H9 (cell line): ENCODE results near the gene SETBP1. TPM values are rescaled to one million over a fixed set of nuclear protein-coding genes. Genes with fewer than 3 reads are reported as not detected.

Source experiments
- DNase-seq: peaks from one replicate; pipeline ENCODE4 v3.0.0-alpha.2; 2017
- H2AFZ ChIP-seq: one replicate; pipeline ENCODE4 v1.6.1; 2013; ENCODE audit warnings: mild to moderate bottlenecking, low read length, control low read depth, moderate library complexity
- H2AK5ac ChIP-seq: 2 replicates; pipeline ENCODE4 v1.6.1; 2013; ENCODE audit warnings: low read length, control low read depth, mixed read lengths; ENCODE audit not compliant: insufficient read length
- H2BK120ac ChIP-seq: one replicate; pipeline ENCODE4 v1.6.1; 2013; ENCODE audit warnings: low read depth, mild to moderate bottlenecking, low read length, control low read depth, inconsistent platforms; ENCODE audit not compliant: poor library complexity, severe bottlenecking
- H2BK12ac ChIP-seq: 2 replicates; pipeline ENCODE4 v1.6.1; 2013; ENCODE audit warnings: low read length, control low read depth, mixed read lengths, low read depth; ENCODE audit not compliant: insufficient read length
- H2BK15ac ChIP-seq: 2 replicates; pipeline ENCODE4 v1.6.1; 2013; ENCODE audit warnings: low read depth, low read length, control low read depth
- H2BK20ac ChIP-seq: one replicate; pipeline ENCODE4 v1.6.1; 2013; ENCODE audit warnings: low read depth, mild to moderate bottlenecking, low read length, control low read depth, inconsistent platforms; ENCODE audit not compliant: poor library complexity, severe bottlenecking
- H2BK5ac ChIP-seq: 2 replicates; pipeline ENCODE4 v1.6.1; 2013; ENCODE audit warnings: low read length, control low read depth, mixed read lengths; ENCODE audit not compliant: insufficient read length
- H3K14ac ChIP-seq: 2 replicates; pipeline ENCODE4 v1.6.1; 2013; ENCODE audit warnings: low read length, control low read depth; ENCODE audit not compliant: insufficient read depth
- H3K18ac ChIP-seq: 2 replicates; pipeline ENCODE4 v1.6.1; 2013; ENCODE audit warnings: low read depth, mild to moderate bottlenecking, mixed read lengths, low read length, control low read depth; ENCODE audit not compliant: insufficient read length
- H3K23ac ChIP-seq: 2 replicates; pipeline ENCODE4 v1.6.1; 2013; ENCODE audit warnings: low read length, control low read depth, mixed read lengths, low read depth; ENCODE audit not compliant: insufficient read length
- H3K23me2 ChIP-seq: 2 replicates; pipeline ENCODE4 v1.6.1; 2013; ENCODE audit warnings: low read depth, mild to moderate bottlenecking, mixed read lengths, low read length, control low read depth; ENCODE audit not compliant: insufficient read length, poor library complexity, severe bottlenecking
- H3K27ac ChIP-seq: 2 replicates; pipeline ENCODE4 v1.5.1; 2013; ENCODE audit warnings: low read length, control low read depth, mixed read lengths, low read depth; ENCODE audit not compliant: insufficient read length
- H3K27me3 ChIP-seq: 2 replicates; pipeline ENCODE4 v1.6.1; 2013; ENCODE audit warnings: low read length, control low read depth, inconsistent platforms; ENCODE audit not compliant: insufficient read depth
- H3K4ac ChIP-seq: 2 replicates; pipeline ENCODE4 v1.6.1; 2013; ENCODE audit warnings: low read depth, mild to moderate bottlenecking, control low read depth, inconsistent platforms, low read length, moderate library complexity
- H3K4me1 ChIP-seq: 2 replicates; pipeline ENCODE4 v1.6.1; 2013; ENCODE audit warnings: low read length, control low read depth, inconsistent platforms; ENCODE audit not compliant: insufficient read depth
- H3K4me2 ChIP-seq: 2 replicates; pipeline ENCODE4 v1.6.1; 2013; ENCODE audit warnings: low read length, control low read depth, mixed read lengths; ENCODE audit not compliant: insufficient read length, insufficient read depth
- H3K56ac ChIP-seq: 2 replicates; pipeline ENCODE4 v1.6.1; 2013; ENCODE audit warnings: low read depth, mild to moderate bottlenecking, mixed read lengths, low read length, control low read depth; ENCODE audit not compliant: insufficient read length
- H3K79me1 ChIP-seq: 2 replicates; pipeline ENCODE4 v1.6.1; 2013; ENCODE audit warnings: low read depth, mild to moderate bottlenecking, moderate library complexity, low read length, control low read depth, inconsistent platforms; ENCODE audit not compliant: insufficient read depth, poor library complexity, severe bottlenecking
- H3K79me2 ChIP-seq: 2 replicates; pipeline ENCODE4 v1.6.1; 2013; ENCODE audit warnings: low read length, control low read depth, inconsistent platforms; ENCODE audit not compliant: insufficient read depth
- H3K9ac ChIP-seq: 2 replicates; pipeline ENCODE4 v1.6.1; 2013; ENCODE audit warnings: low read length, control low read depth, mixed read lengths; ENCODE audit not compliant: insufficient read length; ENCODE audit errors: extremely low read depth
- H3K9me3 ChIP-seq: one replicate; pipeline ENCODE4 v1.6.1; 2013; ENCODE audit warnings: low read depth, low read length, inconsistent platforms; ENCODE audit not compliant: control insufficient read depth
- H3T11ph ChIP-seq: one replicate; pipeline ENCODE4 v1.6.1; 2013; ENCODE audit warnings: mild to moderate bottlenecking, low read length, control low read depth, inconsistent platforms
- H4K20me1 ChIP-seq: one replicate; pipeline ENCODE4 v1.6.1; 2013; ENCODE audit not compliant: control insufficient read depth, insufficient read length, insufficient read depth
- H4K5ac ChIP-seq: 2 replicates; pipeline ENCODE4 v1.6.1; 2013; ENCODE audit warnings: low read depth, mild to moderate bottlenecking, mixed read lengths, low read length, control low read depth; ENCODE audit not compliant: insufficient read length
- H4K8ac ChIP-seq: replicated peaks from 2 replicates; pipeline ENCODE4 v1.6.1; 2013; ENCODE audit warnings: low read length, control low read depth, mixed read lengths, low read depth; ENCODE audit not compliant: insufficient read length
- H4K91ac ChIP-seq: 2 replicates; pipeline ENCODE4 v1.6.1; 2013; ENCODE audit warnings: low read depth, mild to moderate bottlenecking, moderate library complexity, mixed read lengths, low read length, control low read depth; ENCODE audit not compliant: insufficient read length
- H3K27ac Mint-ChIP-seq, 3 experiments: 2 replicates in 2 of 3; 3 replicates in 1 of 3; pipeline ENCODE4 v1.8.0; 2020 to 2021; ENCODE audit warnings: mixed read lengths in 3 of 3, mild to moderate bottlenecking in 1 of 3, moderate library complexity in 1 of 3
- H3K27me3 Mint-ChIP-seq: 2 replicates; pipeline ENCODE4 v1.8.0; 2021; ENCODE audit warnings: low read depth, mild to moderate bottlenecking, moderate library complexity, mixed read lengths
- H3K36me3 Mint-ChIP-seq, 3 experiments: 2 replicates in 2 of 3; 3 replicates in 1 of 3; pipeline ENCODE4 v1.8.0; 2020 to 2021; ENCODE audit warnings: low read depth in 3 of 3, mixed read lengths in 3 of 3; ENCODE audit not compliant: insufficient read depth in 1 of 3
- H3K4me1 Mint-ChIP-seq, 2 experiments: 2 replicates each; pipeline ENCODE4 v1.8.0; 2020; ENCODE audit warnings: mixed read lengths in 2 of 2
- H3K4me3 Mint-ChIP-seq, 2 experiments: 2 replicates in 1 of 2; 3 replicates in 1 of 2; pipeline ENCODE4 v1.8.0; 2020 to 2021; ENCODE audit warnings: mild to moderate bottlenecking in 2 of 2, mixed read lengths in 2 of 2, moderate library complexity in 1 of 2
- H3K9me3 Mint-ChIP-seq, 2 experiments: 2 replicates in 1 of 2; 3 replicates in 1 of 2; pipeline ENCODE4 v1.8.0; 2020; ENCODE audit warnings: mild to moderate bottlenecking in 2 of 2, mixed read lengths in 2 of 2, moderate library complexity in 1 of 2
- WGBS: extraction: QIAGEN DNeasy Blood & Tissue Kit; methylation state at CpG from one replicate; pipeline ENCODE4 v1.1.7; 2013; ENCODE audit warnings: missing lambda C conversion rate, low lambda C conversion rate, mixed read lengths; ENCODE audit not compliant: insufficient read length; ENCODE audit errors: extremely low coverage; 5-methylcytosine and 5-hydroxymethylcytosine counted together
- total RNA-seq: library from RNA; stranded (reverse); gene quantifications from 2 replicates; pipeline ENCODE4 v1.2.1, GENCODE V29; 2021
- TF ChIP-seq, protein P1 (sequence below): fragments of 200-600 bp; sonication (generic); conservative IDR thresholded peaks from 3 replicates; pipeline ENCODE4 v1.8.0; 2021; ENCODE audit warnings: antibody characterized with exemption, mild to moderate bottlenecking

Gene SETBP1
- total RNA-seq, 1 experiment from 2014 or later: 4.6 TPM

DNA sequence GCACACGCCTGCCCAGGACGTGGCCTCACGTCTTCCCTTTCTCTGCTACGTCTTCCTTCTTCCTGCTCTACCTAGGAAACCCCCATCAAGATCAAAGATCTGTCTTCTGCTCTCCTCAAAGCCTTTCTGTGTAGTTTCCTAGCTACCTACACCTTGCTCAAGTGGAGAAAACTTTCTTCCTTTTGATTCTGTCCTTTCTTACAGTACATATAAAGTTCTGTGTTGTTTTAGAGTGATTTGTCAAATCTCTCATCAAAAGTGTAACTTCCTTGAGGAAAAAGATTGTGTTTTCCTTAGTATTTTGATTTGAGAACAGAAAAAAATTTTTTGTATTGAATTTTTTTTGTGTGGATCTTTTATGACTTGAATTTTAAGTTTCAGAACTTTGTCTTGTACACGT, 17.8 kb downstream of the SETBP1 start:
- H4K5ac ChIP-seq: no peak overlapping the region
- H3K56ac ChIP-seq: no peak overlapping the region
- Mint-ChIP-seq H3K27me3 (0 out of 2 replicates have a peak, but pooled peaks cover 1% of the 10 kb centered on the region), H3K4me3 (no peak overlapping the region), H3K27ac (no peak overlapping the region; a peak in 1 of 7 replicates), H3K4me1 (peaks cover 48 to 52% of the 10 kb centered on the region in 2 experiments), H3K9me3 (no peaks in the 10 kb centered on the region), H3K36me3 (peaks cover 3 to 16% (median 5%) of the 10 kb centered on the region in 3 experiments; a peak in 5 of 7 replicates)
- TF ChIP-seq, protein P1, sequence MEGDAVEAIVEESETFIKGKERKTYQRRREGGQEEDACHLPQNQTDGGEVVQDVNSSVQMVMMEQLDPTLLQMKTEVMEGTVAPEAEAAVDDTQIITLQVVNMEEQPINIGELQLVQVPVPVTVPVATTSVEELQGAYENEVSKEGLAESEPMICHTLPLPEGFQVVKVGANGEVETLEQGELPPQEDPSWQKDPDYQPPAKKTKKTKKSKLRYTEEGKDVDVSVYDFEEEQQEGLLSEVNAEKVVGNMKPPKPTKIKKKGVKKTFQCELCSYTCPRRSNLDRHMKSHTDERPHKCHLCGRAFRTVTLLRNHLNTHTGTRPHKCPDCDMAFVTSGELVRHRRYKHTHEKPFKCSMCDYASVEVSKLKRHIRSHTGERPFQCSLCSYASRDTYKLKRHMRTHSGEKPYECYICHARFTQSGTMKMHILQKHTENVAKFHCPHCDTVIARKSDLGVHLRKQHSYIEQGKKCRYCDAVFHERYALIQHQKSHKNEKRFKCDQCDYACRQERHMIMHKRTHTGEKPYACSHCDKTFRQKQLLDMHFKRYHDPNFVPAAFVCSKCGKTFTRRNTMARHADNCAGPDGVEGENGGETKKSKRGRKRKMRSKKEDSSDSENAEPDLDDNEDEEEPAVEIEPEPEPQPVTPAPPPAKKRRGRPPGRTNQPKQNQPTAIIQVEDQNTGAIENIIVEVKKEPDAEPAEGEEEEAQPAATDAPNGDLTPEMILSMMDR: no peak
- H3K4me1 ChIP-seq: peaks cover 4% of the 10 kb centered on the region; the same call in 1 of the 2 replicates
- H4K91ac ChIP-seq: no peak overlapping the region
- no peak for DNase-seq
- H3K23ac ChIP-seq: no peak overlapping the region
- H3K4ac ChIP-seq: no peak overlapping the region
- no peak overlapping the region for H4K8ac ChIP-seq
- H3K79me2 ChIP-seq: no peaks in the 10 kb centered on the region
- no peak overlapping the region for H2AK5ac ChIP-seq
- H3K27me3 ChIP-seq: no peaks in the 10 kb centered on the region
- no peaks in the 10 kb centered on the region for H3K79me1 ChIP-seq
- no peak overlapping the region for H2BK12ac ChIP-seq
- no peak overlapping the region for H2AFZ ChIP-seq
- no peak overlapping the region for H2BK20ac ChIP-seq
- H2BK5ac ChIP-seq: no peak overlapping the region
- H3K9me3 ChIP-seq: no peaks in the 10 kb centered on the region
- no CpG with 5 or more reads among the region's 5 CpGs for WGBS
- no peak overlapping the region for H3T11ph ChIP-seq
- no peak overlapping the region for H3K14ac ChIP-seq
- no peaks in the 10 kb centered on the region for H4K20me1 ChIP-seq
- no peak overlapping the region for H3K18ac ChIP-seq
- no peak overlapping the region for H3K27ac ChIP-seq
- H3K4me2 ChIP-seq: no peak overlapping the region
- no peak overlapping the region for H3K9ac ChIP-seq
- no peak overlapping the region for H2BK15ac ChIP-seq
- no peaks in the 10 kb centered on the region for H3K23me2 ChIP-seq
- H2BK120ac ChIP-seq: no peak overlapping the region
